ENCODE measurements around the gene CMTM2.
"Not testable (repeated sequence)": the region's sequence is repeated elsewhere in the genome, so short reads cannot be mapped to it uniquely, and the experiment has no call there.

Gene CMTM2

DNA sequence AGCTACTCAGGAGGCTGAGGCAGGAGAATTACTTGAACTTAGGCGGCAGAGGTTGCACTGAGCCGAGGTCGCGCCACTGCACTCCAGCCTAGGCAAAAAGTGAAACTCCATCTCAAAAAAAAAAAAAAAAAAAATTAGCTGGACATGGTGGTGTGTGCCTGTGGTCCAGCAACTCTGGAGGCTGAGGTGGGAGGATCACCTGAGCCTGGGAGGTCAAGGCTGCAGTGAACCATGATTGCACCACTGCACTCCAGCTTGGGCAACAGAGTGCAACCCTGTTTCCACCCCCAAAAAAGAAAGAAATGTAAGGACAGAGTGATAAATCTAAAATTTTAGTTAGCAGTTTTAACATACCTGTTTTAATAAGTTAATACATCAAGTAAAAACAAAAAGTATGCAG is 17.3 kb downstream of the CMTM2 start:
- not testable (repeated sequence) for DNase-seq (ENCODE audit: low spot score in 2 of 2); ATAC-seq (replicated peaks; ENCODE audit: extremely low read depth, poor library complexity, severe bottlenecking); H3K27ac Mint-ChIP-seq (ENCODE audit: low read depth); H3K36me3 Mint-ChIP-seq (ENCODE audit: insufficient read depth); H3K4me3 Mint-ChIP-seq; H3K27me3 Mint-ChIP-seq; H3K4me1 Mint-ChIP-seq; H3K9me3 Mint-ChIP-seq

DNA sequence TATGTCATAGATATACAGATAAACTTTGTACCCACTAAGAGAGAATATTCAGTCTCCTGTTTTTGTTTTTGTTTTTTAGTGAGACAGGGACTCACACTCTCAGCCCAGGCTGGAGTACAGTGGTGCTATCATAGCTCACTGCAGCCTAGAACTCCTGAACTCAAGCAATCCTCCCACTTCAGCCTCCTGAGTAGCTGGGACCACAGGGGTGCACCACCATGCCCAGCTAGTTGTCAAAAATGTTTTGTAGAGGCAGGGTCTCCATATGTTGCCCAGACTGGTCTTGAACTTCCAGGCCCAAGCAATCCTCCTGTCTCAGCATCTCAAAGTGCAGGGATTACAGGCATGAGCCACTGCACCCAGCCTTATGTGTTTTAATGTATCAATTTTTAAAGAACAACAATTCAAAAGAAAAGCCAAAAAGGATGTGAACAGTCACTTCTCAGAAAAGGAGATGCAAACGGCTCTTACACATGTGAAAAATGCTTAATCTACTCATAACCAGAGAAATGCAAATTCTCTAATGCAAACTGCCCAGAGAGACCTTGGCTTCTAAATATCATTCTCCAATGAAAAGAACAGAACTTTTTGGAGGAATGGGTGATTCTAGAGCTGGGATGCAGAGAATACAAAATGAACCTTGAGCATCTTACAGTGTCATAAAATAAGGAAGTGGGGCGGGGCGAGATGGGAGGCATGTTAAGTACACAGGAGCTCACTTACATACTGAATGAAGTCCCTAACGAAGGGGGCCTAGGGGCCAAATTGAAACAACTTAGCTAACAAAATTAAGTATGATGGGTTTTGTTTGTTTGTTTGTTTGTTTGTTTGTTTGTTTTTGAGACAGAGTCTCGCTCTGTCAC is 18.0 kb downstream of the CMTM2 start:
- H3K27me3 Mint-ChIP-seq, result no peaks in the 10 kb centered on the region
- H3K4me3 Mint-ChIP-seq, result no peak overlapping the region
- no peaks in the 10 kb centered on the region for H3K36me3 Mint-ChIP-seq (ENCODE audit: insufficient read depth)
- H3K27ac Mint-ChIP-seq (ENCODE audit: low read depth), result no peak overlapping the region
- H3K4me1 Mint-ChIP-seq, result no peaks in the 10 kb centered on the region
- H3K9me3 Mint-ChIP-seq, result no peaks in the 10 kb centered on the region
- ATAC-seq (replicated peaks; ENCODE audit: extremely low read depth, poor library complexity, severe bottlenecking), result no peak
- no peak for DNase-seq (ENCODE audit: low spot score in 2 of 2)

DNA sequence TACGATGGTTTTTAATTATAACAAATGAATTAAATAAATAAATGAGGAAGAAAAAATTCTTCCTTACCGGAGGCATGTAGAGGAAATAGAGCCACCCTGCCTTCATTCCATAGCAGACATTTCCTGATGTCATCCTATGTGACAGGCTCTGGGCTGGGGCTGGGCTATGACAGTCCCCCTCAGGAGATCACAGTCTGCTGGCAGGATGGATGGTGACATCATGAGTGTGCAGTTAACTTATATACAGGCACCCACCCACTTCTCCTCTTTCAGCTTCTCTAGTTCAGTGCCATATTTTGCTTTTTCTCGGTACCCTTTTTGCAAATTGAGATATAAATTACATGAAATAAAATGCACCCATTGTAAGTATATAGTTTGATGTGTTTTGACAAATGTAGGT is 18.8 kb downstream of the CMTM2 start:
- Mint-ChIP-seq H3K9me3 (no peaks in the 10 kb centered on the region), H3K27ac (ENCODE audit: low read depth) (peak overlapping the region; percentile 19), H3K4me1 (peaks cover 6% of the 10 kb centered on the region), H3K27me3 (no peaks in the 10 kb centered on the region), H3K36me3 (ENCODE audit: insufficient read depth) (no peaks in the 10 kb centered on the region), H3K4me3 (no peak overlapping the region)
- ATAC-seq (replicated peaks; ENCODE audit: extremely low read depth, poor library complexity, severe bottlenecking) (no peak), DNase-seq (ENCODE audit: low spot score in 2 of 2) (no peak)

DNA sequence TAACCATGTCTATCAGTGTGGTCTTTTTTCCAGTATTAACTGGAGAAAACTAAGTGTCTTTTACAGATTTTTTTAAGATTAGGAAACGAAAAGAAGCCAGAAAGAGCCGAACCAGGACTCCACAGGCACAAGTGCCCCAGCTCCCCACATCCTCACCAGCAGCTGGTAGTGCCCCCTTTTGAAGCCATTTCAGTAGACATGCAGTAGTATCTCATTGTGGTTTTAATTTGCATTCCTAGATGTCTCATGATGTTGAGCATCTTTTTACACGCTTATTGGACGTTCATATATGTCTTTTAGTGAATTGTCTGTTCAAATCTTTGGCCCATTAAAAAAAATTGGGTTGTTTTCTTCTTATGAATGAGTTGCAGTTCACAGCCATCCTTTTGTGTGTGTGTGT is 20.5 kb downstream of the CMTM2 start:
- Mint-ChIP-seq H3K4me3 (no peak overlapping the region), H3K9me3 (no peaks in the 10 kb centered on the region), H3K27ac (ENCODE audit: low read depth) (no peak overlapping the region), H3K36me3 (ENCODE audit: insufficient read depth) (peaks cover 7% of the 10 kb centered on the region), H3K4me1 (peaks cover 15% of the 10 kb centered on the region), H3K27me3 (no peaks in the 10 kb centered on the region)
- DNase-seq (ENCODE audit: low spot score in 2 of 2) (no peak), ATAC-seq (replicated peaks; ENCODE audit: extremely low read depth, poor library complexity, severe bottlenecking) (no peak)

DNA sequence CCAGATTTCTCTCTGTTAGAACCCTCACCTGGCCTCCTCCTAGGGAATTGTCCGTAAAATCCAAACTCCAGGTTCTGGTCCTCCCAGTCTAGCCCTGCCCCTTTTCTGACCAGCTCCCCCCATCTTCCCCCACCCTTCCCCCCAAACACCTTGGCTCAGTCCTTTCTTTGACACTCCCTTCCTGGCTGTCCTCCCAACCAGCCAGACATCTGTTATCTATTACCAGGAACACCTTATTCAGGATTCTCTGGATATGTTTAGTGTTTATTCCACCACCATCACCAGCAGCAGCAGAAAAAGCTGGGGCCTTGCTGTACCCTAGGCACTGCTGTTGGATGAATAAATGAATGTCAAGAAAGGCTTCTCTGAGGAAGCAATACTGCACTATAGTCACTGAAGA is 21.2 kb downstream of the CMTM2 start:
- no peak for DNase-seq (ENCODE audit: low spot score in 2 of 2)
- Mint-ChIP-seq H3K4me1 (peaks cover 15% of the 10 kb centered on the region), H3K4me3 (no peak overlapping the region), H3K27ac (ENCODE audit: low read depth) (no peak overlapping the region), H3K36me3 (ENCODE audit: insufficient read depth) (peaks cover 7% of the 10 kb centered on the region), H3K27me3 (no peaks in the 10 kb centered on the region), H3K9me3 (no peaks in the 10 kb centered on the region)
- ATAC-seq (replicated peaks; ENCODE audit: extremely low read depth, poor library complexity, severe bottlenecking), result no peak

DNA sequence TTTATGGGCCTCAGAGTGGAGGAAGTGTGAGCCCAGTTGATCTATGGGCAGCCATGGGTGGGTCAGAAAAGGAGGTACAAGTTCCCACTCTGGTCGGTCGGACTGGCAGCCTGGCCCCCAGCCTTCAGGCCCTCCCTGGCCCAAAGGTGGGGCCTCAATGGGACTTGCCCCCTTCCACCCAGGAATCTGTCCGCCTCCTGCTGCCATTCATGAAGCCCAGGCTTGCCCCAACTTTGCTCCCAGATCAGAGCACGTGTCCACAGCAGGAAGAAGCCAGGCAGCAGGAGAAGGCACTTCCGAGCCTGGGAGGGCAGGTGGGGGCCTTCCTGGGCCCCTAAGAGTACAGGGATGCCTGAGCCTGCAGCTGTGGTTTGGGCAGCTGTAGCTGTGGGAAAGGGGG is 22.2 kb downstream of the CMTM2 start:
- Mint-ChIP-seq H3K36me3 (ENCODE audit: insufficient read depth) (peaks cover 12% of the 10 kb centered on the region), H3K27me3 (no peaks in the 10 kb centered on the region), H3K9me3 (no peaks in the 10 kb centered on the region), H3K27ac (ENCODE audit: low read depth) (no peak overlapping the region), H3K4me3 (no peak overlapping the region), H3K4me1 (peaks cover 22% of the 10 kb centered on the region)
- ATAC-seq (replicated peaks; ENCODE audit: extremely low read depth, poor library complexity, severe bottlenecking) (no peak), DNase-seq (ENCODE audit: low spot score in 2 of 2) (no peak)

DNA sequence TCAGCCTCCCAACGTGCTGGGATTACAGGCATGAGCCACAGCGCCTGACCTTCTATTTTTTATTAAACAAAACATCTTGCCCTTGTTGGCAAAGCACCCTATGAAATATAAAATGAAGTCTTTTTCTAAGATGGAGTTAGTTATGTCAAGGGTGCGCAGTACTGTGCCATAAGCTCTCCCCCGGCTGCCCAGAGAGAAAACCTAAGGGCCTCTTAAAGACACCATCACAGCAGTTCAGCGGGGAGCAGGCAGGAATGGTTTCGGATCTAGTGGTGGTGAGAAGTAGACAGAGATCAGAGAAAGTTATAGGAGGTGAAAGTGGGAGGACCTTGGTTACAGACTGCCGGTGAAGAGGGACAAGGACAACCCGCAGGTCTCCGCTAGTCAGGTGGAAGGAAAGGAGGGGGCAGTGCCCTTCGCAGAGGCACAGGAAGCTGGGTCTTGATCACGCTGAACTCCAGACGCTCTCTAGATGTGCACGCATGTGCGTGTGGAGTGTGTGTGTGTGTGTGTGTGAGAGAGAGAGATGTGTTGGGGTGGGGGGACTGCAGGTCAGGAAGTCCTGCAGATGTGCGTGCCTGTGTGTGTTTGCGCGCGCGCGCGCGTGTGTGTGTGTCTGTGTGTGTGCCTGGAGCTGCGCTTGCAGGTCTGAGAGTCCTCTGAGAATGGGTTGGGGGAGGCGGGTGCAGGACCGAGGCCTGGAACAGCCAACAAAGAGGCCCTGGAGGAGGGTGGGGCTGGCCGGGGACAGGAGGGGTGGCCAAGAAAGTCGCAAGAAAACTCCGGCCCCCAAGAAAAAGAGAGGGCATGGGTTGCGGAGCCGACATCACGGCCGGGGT is 24.5 kb downstream of the CMTM2 start:
- H3K9me3 Mint-ChIP-seq, result no peaks in the 10 kb centered on the region
- H3K4me1 Mint-ChIP-seq, result peaks cover 42% of the 10 kb centered on the region
- ATAC-seq (replicated peaks; ENCODE audit: extremely low read depth, poor library complexity, severe bottlenecking), result peak; percentile 73
- peaks cover 13% of the 10 kb centered on the region for H3K36me3 Mint-ChIP-seq (ENCODE audit: insufficient read depth)
- H3K27ac Mint-ChIP-seq (ENCODE audit: low read depth), result peak overlapping the region; percentile 84
- peak; percentile 55 to 77 for DNase-seq (ENCODE audit: low spot score in 2 of 2)
- H3K4me3 Mint-ChIP-seq, result peak overlapping the region; percentile 88
- no peaks in the 10 kb centered on the region for H3K27me3 Mint-ChIP-seq

DNA sequence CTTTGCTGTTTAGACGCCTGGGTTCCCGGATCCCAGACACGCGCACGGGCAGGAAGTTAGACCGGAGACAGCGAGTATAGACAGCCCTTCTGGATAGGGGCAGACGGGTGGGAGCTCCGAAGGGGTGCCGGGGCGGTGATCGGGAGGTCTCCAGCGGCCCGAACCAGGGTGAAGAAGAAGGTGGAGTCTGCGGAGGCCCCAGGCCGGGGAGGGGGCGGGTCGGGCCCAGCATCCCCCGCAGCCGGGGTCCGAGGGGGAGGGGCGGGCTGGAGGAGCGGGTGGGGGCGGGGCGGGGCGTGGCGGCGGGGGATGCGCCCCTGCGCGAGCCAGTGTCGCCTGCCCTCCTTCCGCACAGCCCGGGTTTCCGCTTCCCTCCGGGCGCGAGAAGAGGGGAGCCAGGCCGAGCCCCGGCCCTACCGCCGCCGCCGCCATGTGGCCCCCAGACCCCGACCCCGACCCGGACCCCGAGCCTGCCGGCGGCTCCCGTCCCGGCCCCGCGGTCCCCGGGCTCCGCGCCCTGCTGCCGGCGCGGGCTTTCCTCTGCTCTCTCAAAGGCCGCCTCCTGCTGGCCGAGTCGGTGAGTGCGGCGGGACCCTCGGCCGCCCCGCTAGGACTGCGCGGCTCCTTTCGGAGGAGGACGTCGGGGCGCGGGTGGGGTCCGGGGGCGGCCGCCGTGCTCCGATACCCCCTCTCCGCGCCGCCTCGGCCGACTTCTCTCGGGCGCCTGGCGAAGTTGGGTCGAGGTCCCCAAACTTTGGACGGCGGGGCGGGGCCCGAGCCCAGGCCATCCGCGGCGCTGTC is 25.3 kb downstream of the CMTM2 start, which contains the start of gene CMTM3:
Gene CMTM3, plus strand, starts transcription at position 329 of the 801 bp plus-strand sequence. Its CDS starts 102 bp downstream, at position 431.
- Mint-ChIP-seq H3K4me3 (peak within 1 kb of the TSS; percentile 88), H3K36me3 (ENCODE audit: insufficient read depth) (peaks cover 13% of the 10 kb centered on the region), H3K4me1 (peaks cover 42% of the 10 kb centered on the region), H3K27ac (ENCODE audit: low read depth) (peak within 1 kb of the TSS; percentile 84), H3K27me3 (no peaks in the 10 kb centered on the region), H3K9me3 (no peaks in the 10 kb centered on the region)
- ATAC-seq (replicated peaks; ENCODE audit: extremely low read depth, poor library complexity, severe bottlenecking) (peak; percentile 50), DNase-seq (ENCODE audit: low spot score in 2 of 2) (peak; percentile 57 to 59)

DNA sequence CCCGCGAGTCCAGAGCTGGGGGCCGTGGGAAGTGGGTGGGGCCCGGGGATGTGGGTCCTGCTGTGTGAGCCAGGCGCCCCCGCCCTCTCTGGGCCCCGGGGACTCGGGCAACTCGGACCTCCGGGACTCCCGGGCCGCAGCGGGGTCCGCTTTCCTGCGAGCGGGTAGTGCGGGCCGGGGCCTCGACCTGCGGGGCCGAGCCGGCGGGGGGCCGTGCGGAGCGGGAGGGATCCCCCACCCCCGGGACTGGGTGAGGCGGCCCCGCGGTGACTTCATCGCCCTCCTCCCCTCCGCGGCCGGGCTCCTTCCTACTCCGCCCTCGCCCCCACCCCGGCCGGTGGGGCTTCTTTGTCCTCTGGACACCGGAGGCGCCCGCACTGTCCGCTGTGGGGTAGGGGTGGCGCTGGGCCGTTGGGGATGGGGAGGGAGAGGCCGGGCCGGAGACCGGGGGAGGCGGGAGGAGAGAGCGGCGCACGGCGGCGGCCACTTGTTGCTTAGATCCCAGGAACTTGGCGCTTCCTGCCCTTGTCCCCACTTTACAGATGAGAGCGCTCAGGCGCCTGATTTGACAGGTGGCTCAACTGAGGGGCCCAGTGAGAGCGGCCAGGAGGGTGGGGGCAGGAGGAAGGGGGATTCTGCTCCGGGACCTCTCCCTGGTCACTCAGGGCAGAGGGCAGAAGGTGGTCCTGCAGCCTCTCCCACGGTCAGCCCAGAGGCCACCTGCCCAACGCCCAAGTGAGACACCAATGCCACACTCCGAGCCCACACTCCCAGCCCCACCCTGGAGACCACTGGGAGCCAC is 26.1 kb downstream of the CMTM2 start:
- no peak for DNase-seq (ENCODE audit: low spot score in 2 of 2)
- H3K27ac Mint-ChIP-seq (ENCODE audit: low read depth), result peak overlapping the region; percentile 60

DNA sequence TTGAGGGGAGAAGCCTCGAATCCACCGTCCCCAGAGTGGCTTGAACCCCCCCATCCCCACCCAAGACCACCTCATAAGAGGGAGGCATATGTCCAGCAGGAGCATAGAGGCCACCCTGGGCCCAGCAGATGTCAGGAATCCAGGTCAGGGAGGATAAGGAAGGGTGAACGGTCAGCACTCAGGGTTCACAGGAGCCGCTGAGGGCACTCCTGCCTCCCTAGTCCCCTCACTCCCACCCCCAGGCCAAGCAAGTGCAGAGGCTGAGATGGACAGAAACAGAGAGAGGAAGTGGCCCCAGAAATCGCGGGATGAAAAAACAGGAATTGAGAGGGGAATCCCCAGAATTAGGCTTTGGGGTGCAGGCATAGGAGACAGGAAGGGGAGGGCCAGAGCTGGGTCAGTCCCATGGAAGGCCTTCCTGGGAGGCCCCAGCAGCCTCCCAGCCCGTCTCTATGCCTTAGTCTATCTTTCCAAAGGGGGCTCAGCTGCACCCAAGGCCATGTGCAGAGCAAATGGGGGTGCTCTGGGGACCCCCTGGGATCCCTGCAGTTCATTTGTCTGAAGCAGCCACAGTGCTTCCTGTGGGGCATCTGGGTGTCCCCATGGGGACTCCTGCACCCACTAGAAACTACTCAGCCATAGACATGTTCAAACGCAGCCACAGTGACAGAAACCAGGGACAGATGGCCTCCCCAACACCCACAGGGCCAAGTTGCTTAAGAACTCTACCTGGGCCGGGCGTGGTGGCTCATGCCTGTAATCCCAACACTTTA is 26.9 kb downstream of the CMTM2 start:
- Mint-ChIP-seq H3K27me3 (no peaks in the 10 kb centered on the region), H3K4me1 (peaks cover 42% of the 10 kb centered on the region), H3K27ac (ENCODE audit: low read depth) (peak overlapping the region; percentile 60), H3K9me3 (no peaks in the 10 kb centered on the region), H3K36me3 (ENCODE audit: insufficient read depth) (peaks cover 25% of the 10 kb centered on the region), H3K4me3 (peak overlapping the region; percentile 74)
- DNase-seq (ENCODE audit: low spot score in 2 of 2), result no peak
- no peak for ATAC-seq (replicated peaks; ENCODE audit: extremely low read depth, poor library complexity, severe bottlenecking)

More for the DNA sequence above, 26.1 kb downstream of the CMTM2 start:
- H3K4me3 Mint-ChIP-seq, result peak overlapping the region; percentile 88
- H3K27me3 Mint-ChIP-seq, result no peaks in the 10 kb centered on the region
- peaks cover 20% of the 10 kb centered on the region for H3K36me3 Mint-ChIP-seq (ENCODE audit: insufficient read depth)
- H3K4me1 Mint-ChIP-seq, result peaks cover 42% of the 10 kb centered on the region
- no peaks in the 10 kb centered on the region for H3K9me3 Mint-ChIP-seq
- no peak for ATAC-seq (replicated peaks; ENCODE audit: extremely low read depth, poor library complexity, severe bottlenecking)
